ENCODE measurements around the gene BTD. TPM values are rescaled to one million over a fixed set of nuclear protein-coding genes. Genes with fewer than 3 reads are reported as not detected.

Gene BTD
- total RNA-seq, 1 experiment from 2014 or later: 5.6 TPM

- H3K4me3 ChIP-seq (ENCODE audit: low read depth, low read length, poor library complexity, severe bottlenecking): no peak overlapping the region
- intact Hi-C loops (cut with micrococcal nuclease; ENCODE audit: unreplicated experiment): no loop called here
- TF ChIP-seq, protein P1, sequence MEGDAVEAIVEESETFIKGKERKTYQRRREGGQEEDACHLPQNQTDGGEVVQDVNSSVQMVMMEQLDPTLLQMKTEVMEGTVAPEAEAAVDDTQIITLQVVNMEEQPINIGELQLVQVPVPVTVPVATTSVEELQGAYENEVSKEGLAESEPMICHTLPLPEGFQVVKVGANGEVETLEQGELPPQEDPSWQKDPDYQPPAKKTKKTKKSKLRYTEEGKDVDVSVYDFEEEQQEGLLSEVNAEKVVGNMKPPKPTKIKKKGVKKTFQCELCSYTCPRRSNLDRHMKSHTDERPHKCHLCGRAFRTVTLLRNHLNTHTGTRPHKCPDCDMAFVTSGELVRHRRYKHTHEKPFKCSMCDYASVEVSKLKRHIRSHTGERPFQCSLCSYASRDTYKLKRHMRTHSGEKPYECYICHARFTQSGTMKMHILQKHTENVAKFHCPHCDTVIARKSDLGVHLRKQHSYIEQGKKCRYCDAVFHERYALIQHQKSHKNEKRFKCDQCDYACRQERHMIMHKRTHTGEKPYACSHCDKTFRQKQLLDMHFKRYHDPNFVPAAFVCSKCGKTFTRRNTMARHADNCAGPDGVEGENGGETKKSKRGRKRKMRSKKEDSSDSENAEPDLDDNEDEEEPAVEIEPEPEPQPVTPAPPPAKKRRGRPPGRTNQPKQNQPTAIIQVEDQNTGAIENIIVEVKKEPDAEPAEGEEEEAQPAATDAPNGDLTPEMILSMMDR (conservative IDR thresholded peaks at IDR 0.05; ENCODE audit: low read depth, low read length): no peak
- TF ChIP-seq EZH2 (IDR thresholded peaks at IDR 0.05; ENCODE audit: borderline replicate concordance, low read depth, low read length, poor library complexity, severe bottlenecking): no peak
- H3K36me3 ChIP-seq (ENCODE audit: insufficient read depth, low read length, poor library complexity, severe bottlenecking): no peaks in the 10 kb centered on the region
- no peak overlapping the region for H3K27ac ChIP-seq (ENCODE audit: low read depth, low read length, poor library complexity, severe bottlenecking)
- no peaks in the 10 kb centered on the region for H3K27me3 ChIP-seq (replicated peaks; ENCODE audit: insufficient read depth, low read depth, low read length, poor library complexity)
- H3K9me3 ChIP-seq (ENCODE audit: low read depth, low read length, poor library complexity, severe bottlenecking): peaks cover 15% of the 10 kb centered on the region
- ChIA-PET POLR2A (ENCODE audit: low non-redundant PET) (no interaction called here), CTCF (no interaction called here)
- BruUV-seq (replicated peaks): no TSS peak
- H3K4me1 ChIP-seq (ENCODE audit: insufficient read depth, low read length, poor library complexity, severe bottlenecking): no peaks in the 10 kb centered on the region
- DNase-seq (ENCODE audit: low spot score): no peak
Observed at GRCh38 chr3:15660055-15660935, 58.8 kb downstream of the BTD start.

DNA sequence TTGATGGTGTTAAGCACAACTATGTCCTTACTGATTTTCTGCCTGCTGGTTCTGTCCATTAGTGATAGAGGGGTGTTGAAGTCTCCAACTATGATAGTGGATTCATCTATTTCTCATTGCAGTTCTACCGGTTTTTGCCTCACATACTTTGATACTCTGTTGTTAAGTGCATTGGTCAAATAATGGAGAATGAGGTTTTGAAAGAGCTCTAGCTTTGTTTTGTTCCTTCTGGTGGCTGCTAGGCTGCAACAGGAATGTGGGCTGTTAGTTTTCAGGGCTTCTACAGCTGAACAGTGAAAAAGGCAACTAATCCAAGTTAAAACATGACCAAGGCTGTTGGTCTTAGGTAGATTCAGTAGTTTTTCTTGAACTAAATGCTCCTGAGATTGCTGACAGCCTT is 62.6 kb downstream of the BTD start:
- intact Hi-C loops (cut with micrococcal nuclease; ENCODE audit: unreplicated experiment): no loop called here
- DNase-seq (ENCODE audit: low spot score): no peak
- H3K27ac ChIP-seq (ENCODE audit: low read depth, low read length, poor library complexity, severe bottlenecking): no peak overlapping the region
- H3K36me3 ChIP-seq (ENCODE audit: insufficient read depth, low read length, poor library complexity, severe bottlenecking): no peaks in the 10 kb centered on the region
- ChIA-PET POLR2A (ENCODE audit: low non-redundant PET) (no interaction called here), CTCF (no interaction called here)
- no peak overlapping the region for H3K4me3 ChIP-seq (ENCODE audit: low read depth, low read length, poor library complexity, severe bottlenecking)
- TF ChIP-seq, protein P1 (conservative IDR thresholded peaks at IDR 0.05; ENCODE audit: low read depth, low read length): no peak
- no peak for TF ChIP-seq EZH2 (IDR thresholded peaks at IDR 0.05; ENCODE audit: borderline replicate concordance, low read depth, low read length, poor library complexity, severe bottlenecking)
- H3K4me1 ChIP-seq (ENCODE audit: insufficient read depth, low read length, poor library complexity, severe bottlenecking): no peaks in the 10 kb centered on the region
- no peaks in the 10 kb centered on the region for H3K9me3 ChIP-seq (ENCODE audit: low read depth, low read length, poor library complexity, severe bottlenecking)
- no peaks in the 10 kb centered on the region for H3K27me3 ChIP-seq (replicated peaks; ENCODE audit: insufficient read depth, low read depth, low read length, poor library complexity)
- BruUV-seq (replicated peaks): no TSS peak

- intact Hi-C loops (cut with micrococcal nuclease; ENCODE audit: unreplicated experiment): no loop called here
- Histone ChIP-seq H3K4me3 (ENCODE audit: low read depth, low read length, poor library complexity, severe bottlenecking) (no peak overlapping the region), H3K27me3 (replicated peaks; ENCODE audit: insufficient read depth, low read depth, low read length, poor library complexity) (no peaks in the 10 kb centered on the region), H3K27ac (ENCODE audit: low read depth, low read length, poor library complexity, severe bottlenecking) (no peak overlapping the region), H3K36me3 (ENCODE audit: insufficient read depth, low read length, poor library complexity, severe bottlenecking) (peaks cover 7% of the 10 kb centered on the region), H3K9me3 (ENCODE audit: low read depth, low read length, poor library complexity, severe bottlenecking) (no peaks in the 10 kb centered on the region), H3K4me1 (ENCODE audit: insufficient read depth, low read length, poor library complexity, severe bottlenecking) (no peaks in the 10 kb centered on the region)
- TF ChIP-seq EZH2 (IDR thresholded peaks at IDR 0.05; ENCODE audit: borderline replicate concordance, low read depth, low read length, poor library complexity, severe bottlenecking): no peak
- TF ChIP-seq, protein P1 (conservative IDR thresholded peaks at IDR 0.05; ENCODE audit: low read depth, low read length): no peak
- CTCF ChIA-PET: no interaction called here
- BruUV-seq (replicated peaks): no TSS peak
- POLR2A ChIA-PET (ENCODE audit: low non-redundant PET): no interaction called here
- no peak for DNase-seq (ENCODE audit: low spot score)
Observed at GRCh38 chr3:15665510-15666150, 64.1 kb downstream of the BTD start.

Measured in A673 (cell line).